GM19467 (cell line): ENCODE data around the gene RNH1.

Experiments used
- ATAC-seq: cut with Tn5 transposase; IDR thresholded peaks from one replicate; pipeline ENCODE4 v1.9.1; 2021; ENCODE audit warnings: mild to moderate bottlenecking, moderate library complexity; ENCODE audit not compliant: unreplicated experiment

RNH1 gene

GRCh38 chr11:460331-461199, 46.5 kb downstream of the RNH1 start:
- ATAC-seq = no peak

GRCh38 chr11:459511-460220, 47.4 kb downstream of the RNH1 start:
- ATAC-seq = no peak

- ATAC-seq = no peak
Observed at GRCh38 chr11:457111-457760, 49.8 kb downstream of the RNH1 start.

GRCh38 chr11:456533-456932, 50.5 kb downstream of the RNH1 start:
- ATAC-seq = no peak

GRCh38 chr11:455566-456147, 51.4 kb downstream of the RNH1 start:
- ATAC-seq = no peak

- no peak for ATAC-seq
Observed at GRCh38 chr11:454801-455565, 52.1 kb downstream of the RNH1 start.

GRCh38 chr11:454043-454442, 53.0 kb downstream of the RNH1 start:
- ATAC-seq = no peak

- ATAC-seq = no peak
Observed at GRCh38 chr11:453564-453963, 53.5 kb downstream of the RNH1 start.

GRCh38 chr11:452916-453527, 54.0 kb downstream of the RNH1 start:
- ATAC-seq = no peak

GRCh38 chr11:452203-452744, 54.8 kb downstream of the RNH1 start:
- no peak for ATAC-seq

GRCh38 chr11:451738-452137, 55.3 kb downstream of the RNH1 start:
- no peak for ATAC-seq

- no peak for ATAC-seq
Observed at GRCh38 chr11:450809-451451, 56.1 kb downstream of the RNH1 start.

GRCh38 chr11:449889-450808, 56.9 kb downstream of the RNH1 start, which contains the start of gene PTDSS2:
TSS of gene PTDSS2 (plus strand) at chr11:450279. CDS start at chr11:450456, 177 bp downstream.
- peak; percentile 71 for ATAC-seq

- peak; percentile 49 for ATAC-seq
Observed at GRCh38 chr11:447923-448731, 58.9 kb downstream of the RNH1 start.

- ATAC-seq = no peak
Observed at GRCh38 chr11:446891-447290, 60.2 kb downstream of the RNH1 start.

GRCh38 chr11:445765-446588, 61.1 kb downstream of the RNH1 start:
- no peak for ATAC-seq
